ENCODE results near the gene ID2. TPM values are rescaled to one million over a fixed set of nuclear protein-coding genes. Genes with fewer than 3 reads are reported as not detected.

ID2 gene
- total RNA-seq, 2 experiments from 2014 or later: 126 to 134 TPM

GRCh38 chr2:8677646-8678592, 3.9 kb upstream of the ID2 start:
- POLR2A ChIA-PET: no interaction called here
- DNase-seq: peak; percentile 40
- CTCF ChIA-PET: interaction anchor here (0.8 to 1.1 kb wide), 3 partner anchors 66 to 1104 kb away, joined by 3 read pairs; no protein-coding TSS in a partner anchor
- peak overlapping the region; percentile 92 for H3K4me3 Mint-ChIP-seq
- peaks cover 20% of the 10 kb centered on the region for H3K9me3 Mint-ChIP-seq
- H3K36me3 Mint-ChIP-seq (ENCODE audit: low read depth): peaks cover 31% of the 10 kb centered on the region
- H3K27me3 Mint-ChIP-seq: peaks cover 47% of the 10 kb centered on the region
- peak overlapping the region; percentile 83 for H3K27ac Mint-ChIP-seq
- H3K4me1 Mint-ChIP-seq: peaks cover 40% of the 10 kb centered on the region

GRCh38 chr2:8678731-8679566, 2.9 kb upstream of the ID2 start:
- peaks cover 34% of the 10 kb centered on the region for H3K36me3 Mint-ChIP-seq (ENCODE audit: low read depth)
- peaks cover 44% of the 10 kb centered on the region for H3K4me1 Mint-ChIP-seq
- peak overlapping the region; percentile 92 for H3K4me3 Mint-ChIP-seq
- H3K9me3 Mint-ChIP-seq: peaks cover 14% of the 10 kb centered on the region
- peak overlapping the region; percentile 88 for H3K27ac Mint-ChIP-seq
- ChIA-PET CTCF (interaction anchor here (0.7 to 1.8 kb wide), 3 partner anchors 9 to 706 kb away, joined by 3 to 5 read pairs (median 3); no protein-coding TSS in a partner anchor), POLR2A (interaction anchor here (0.7 kb wide), 1 partner anchor 19 kb away, joined by 3 read pairs; no protein-coding TSS in a partner anchor)
- peaks cover 40% of the 10 kb centered on the region for H3K27me3 Mint-ChIP-seq
- DNase-seq: peak; percentile 88

- Mint-ChIP-seq H3K27me3 (peaks cover 34% of the 10 kb centered on the region), H3K27ac (peak overlapping the region; percentile 88), H3K36me3 (ENCODE audit: low read depth) (peaks cover 33% of the 10 kb centered on the region), H3K4me3 (peak overlapping the region; percentile 92), H3K4me1 (peaks cover 47% of the 10 kb centered on the region), H3K9me3 (peaks cover 8% of the 10 kb centered on the region)
- CTCF ChIA-PET: interaction anchor here (0.7 to 1.8 kb wide), 2 partner anchors 10 to 707 kb away, joined by 3 to 5 read pairs; no protein-coding TSS in a partner anchor
- POLR2A ChIA-PET: interaction anchor here (0.7 kb wide), 1 partner anchor 20 kb away, joined by 3 read pairs; no protein-coding TSS in a partner anchor
- DNase-seq: no peak
Measured at GRCh38 chr2:8679567-8679826, 2.4 kb upstream of the ID2 start.

GRCh38 chr2:8679827-8680731, 1.8 kb upstream of the ID2 start:
- peaks cover 51% of the 10 kb centered on the region for H3K4me1 Mint-ChIP-seq

GRCh38 chr2:8680822-8681760, 765 bp upstream of the ID2 start:
- H3K4me1 Mint-ChIP-seq: peaks cover 50% of the 10 kb centered on the region
- ChIA-PET CTCF (interaction anchor here (0.9 to 2.4 kb wide), 7 partner anchors 12 to 1764 kb away, joined by 3 to 12 read pairs (median 3); no protein-coding TSS in a partner anchor), POLR2A (interaction anchor here (0.6 to 1.8 kb wide), 7 partner anchors 104 to 1478 kb away, joined by 3 to 17 read pairs (median 3); no protein-coding TSS in a partner anchor)
- peaks cover 24% of the 10 kb centered on the region for H3K36me3 Mint-ChIP-seq (ENCODE audit: low read depth)
- peaks cover 19% of the 10 kb centered on the region for H3K27me3 Mint-ChIP-seq
- H3K4me3 Mint-ChIP-seq: peak overlapping the region; percentile 92
- DNase-seq: peak; percentile 78
- H3K9me3 Mint-ChIP-seq: no peaks in the 10 kb centered on the region
- H3K27ac Mint-ChIP-seq: peak overlapping the region; percentile 88

More at GRCh38 chr2:8679827-8680731, 1.8 kb upstream of the ID2 start:
- ChIA-PET CTCF (interaction anchor here (0.7 to 2.4 kb wide), 5 partner anchors 10 to 1763 kb away, joined by 3 to 12 read pairs (median 5); no protein-coding TSS in a partner anchor), POLR2A (interaction anchor here (0.6 to 0.7 kb wide), 3 partner anchors 20 to 299 kb away, joined by 3 to 4 read pairs (median 3); no protein-coding TSS in a partner anchor)
- Mint-ChIP-seq H3K27ac (peak overlapping the region; percentile 88), H3K4me3 (peak overlapping the region; percentile 92), H3K27me3 (peaks cover 28% of the 10 kb centered on the region), H3K9me3 (peaks cover 5% of the 10 kb centered on the region), H3K36me3 (ENCODE audit: low read depth) (peaks cover 32% of the 10 kb centered on the region)
- DNase-seq: peak; percentile 12

- peaks cover 40% of the 10 kb centered on the region for H3K4me1 Mint-ChIP-seq
- peak; percentile 45 for DNase-seq
- H3K4me3 Mint-ChIP-seq: peak overlapping the region; percentile 92
- H3K27ac Mint-ChIP-seq: peak overlapping the region; percentile 92
- POLR2A ChIA-PET: interaction anchor here (0.6 to 1.8 kb wide), 4 partner anchors 139 to 1723 kb away, joined by 3 to 17 read pairs (median 3); no protein-coding TSS in a partner anchor
- peaks cover 22% of the 10 kb centered on the region for H3K36me3 Mint-ChIP-seq (ENCODE audit: low read depth)
- CTCF ChIA-PET: interaction anchor here (1.0 to 1.5 kb wide), 3 partner anchors 390 to 1011 kb away, joined by 3 to 6 read pairs (median 3); no protein-coding TSS in a partner anchor
- H3K9me3 Mint-ChIP-seq: no peaks in the 10 kb centered on the region
- H3K27me3 Mint-ChIP-seq: peaks cover 2% of the 10 kb centered on the region
Measured at GRCh38 chr2:8682719-8683667, 1.1 kb downstream of the ID2 start.

- Mint-ChIP-seq H3K4me1 (peaks cover 32% of the 10 kb centered on the region), H3K27me3 (no peaks in the 10 kb centered on the region), H3K4me3 (peak overlapping the region; percentile 92), H3K9me3 (no peaks in the 10 kb centered on the region), H3K27ac (peak overlapping the region; percentile 89), H3K36me3 (ENCODE audit: low read depth) (peaks cover 22% of the 10 kb centered on the region)
- ChIA-PET CTCF (interaction anchor here (0.9 to 1.4 kb wide), 3 partner anchors 9 to 693 kb away, joined by 3 to 5 read pairs (median 4); no protein-coding TSS in a partner anchor), POLR2A (interaction anchor here (1.2 to 1.8 kb wide), 3 partner anchors 141 to 1117 kb away, joined by 3 to 16 read pairs (median 8); no protein-coding TSS in a partner anchor)
- DNase-seq: peak; percentile 50
Measured at GRCh38 chr2:8684540-8684877, 2.7 kb downstream of the ID2 start.

GRCh38 chr2:8684878-8685696, 3.2 kb downstream of the ID2 start:
- no peaks in the 10 kb centered on the region for H3K27me3 Mint-ChIP-seq
- ChIA-PET CTCF (interaction anchor here (0.9 to 1.4 kb wide), 3 partner anchors 8 to 694 kb away, joined by 3 to 5 read pairs (median 4); no protein-coding TSS in a partner anchor), POLR2A (interaction anchor here (1.2 to 1.8 kb wide), 3 partner anchors 141 to 1117 kb away, joined by 3 to 16 read pairs (median 8); no protein-coding TSS in a partner anchor)

GRCh38 chr2:8685697-8686358, 4.0 kb downstream of the ID2 start:
- H3K27ac Mint-ChIP-seq: no peak overlapping the region
- peak; percentile 67 for DNase-seq
- peaks cover 21% of the 10 kb centered on the region for H3K4me1 Mint-ChIP-seq
- POLR2A ChIA-PET: interaction anchor here (1.8 kb wide), 1 partner anchor 142 kb away, joined by 16 read pairs; no protein-coding TSS in a partner anchor
- CTCF ChIA-PET: no interaction called here
- H3K27me3 Mint-ChIP-seq: no peaks in the 10 kb centered on the region
- H3K4me3 Mint-ChIP-seq: peak overlapping the region; percentile 56
- no peaks in the 10 kb centered on the region for H3K9me3 Mint-ChIP-seq
- peaks cover 22% of the 10 kb centered on the region for H3K36me3 Mint-ChIP-seq (ENCODE audit: low read depth)

More at GRCh38 chr2:8684878-8685696, 3.2 kb downstream of the ID2 start:
- peaks cover 26% of the 10 kb centered on the region for H3K4me1 Mint-ChIP-seq
- H3K36me3 Mint-ChIP-seq (ENCODE audit: low read depth): peaks cover 22% of the 10 kb centered on the region
- peak overlapping the region; percentile 89 for H3K27ac Mint-ChIP-seq
- no peaks in the 10 kb centered on the region for H3K9me3 Mint-ChIP-seq
- H3K4me3 Mint-ChIP-seq: peak overlapping the region; percentile 92
- DNase-seq: peak; percentile 48
